ENCODE data around the gene ADGRG6.
"Not testable (repeated sequence)": the region's sequence is repeated elsewhere in the genome, so short reads cannot be mapped to it uniquely, and the experiment has no call there.

Gene ADGRG6

GRCh38 chr6:142454848-142455247 lies 153.0 kb downstream of the ADGRG6 start:
- DNase-seq: not testable (repeated sequence)

- no peak for DNase-seq
Measured at GRCh38 chr6:142455957-142456589, 154.3 kb downstream of the ADGRG6 start.

GRCh38 chr6:142457638-142458406 lies 156.0 kb downstream of the ADGRG6 start:
- no peak for DNase-seq

GRCh38 chr6:142458836-142459235 lies 157.0 kb downstream of the ADGRG6 start:
- DNase-seq: peak; percentile 47

- DNase-seq: no peak
Measured at GRCh38 chr6:142459271-142459670, 157.5 kb downstream of the ADGRG6 start.

- DNase-seq: no peak
Measured at GRCh38 chr6:142462260-142462659, 160.5 kb downstream of the ADGRG6 start.

- DNase-seq: no peak
Measured at GRCh38 chr6:142463988-142464387, 162.2 kb downstream of the ADGRG6 start.

GRCh38 chr6:142469220-142469619 lies 167.4 kb downstream of the ADGRG6 start:
- DNase-seq: no peak

GRCh38 chr6:142470421-142470820 lies 168.6 kb downstream of the ADGRG6 start:
- DNase-seq: no peak

- DNase-seq: peak; percentile 34
Measured at GRCh38 chr6:142474531-142475289, 172.9 kb downstream of the ADGRG6 start.

GRCh38 chr6:142476452-142476851 lies 174.6 kb downstream of the ADGRG6 start:
- DNase-seq: no peak

- DNase-seq: no peak
Measured at GRCh38 chr6:142478117-142478516, 176.3 kb downstream of the ADGRG6 start.

GRCh38 chr6:142481466-142481865 lies 179.7 kb downstream of the ADGRG6 start:
- DNase-seq: no peak

- no peak for DNase-seq
Measured at GRCh38 chr6:142482249-142482648, 180.4 kb downstream of the ADGRG6 start.

- DNase-seq: no peak
Measured at GRCh38 chr6:142482974-142483373, 181.2 kb downstream of the ADGRG6 start.

- DNase-seq: no peak
Measured at GRCh38 chr6:142485256-142485655, 183.4 kb downstream of the ADGRG6 start.

GRCh38 chr6:142489722-142490610 lies 188.2 kb downstream of the ADGRG6 start:
- DNase-seq: no peak

Data from left hindlimb (tissue), 1 donor.